Fibroblast of pulmonary artery (primary cell): ENCODE results near the gene CDCA8.

Source experiments
- DNase-seq: peaks from one replicate; pipeline ENCODE4 v3.0.0-alpha.2; 2010; ENCODE audit warnings: low read depth
- H3K4me3 ChIP-seq: replicated peaks from 2 replicates; pipeline ENCODE4 v1.5.1; 2011; ENCODE audit warnings: low read depth, mild to moderate bottlenecking, control low read depth, low read length, moderate library complexity
- TF ChIP-seq, protein P1 (sequence below): IDR thresholded peaks from 2 replicates; pipeline ENCODE4 v1.5.1; 2011; ENCODE audit warnings: mild to moderate bottlenecking, control low read depth, low read length, inconsistent platforms; ENCODE audit errors: missing control alignments

The CDCA8 gene

DNA sequence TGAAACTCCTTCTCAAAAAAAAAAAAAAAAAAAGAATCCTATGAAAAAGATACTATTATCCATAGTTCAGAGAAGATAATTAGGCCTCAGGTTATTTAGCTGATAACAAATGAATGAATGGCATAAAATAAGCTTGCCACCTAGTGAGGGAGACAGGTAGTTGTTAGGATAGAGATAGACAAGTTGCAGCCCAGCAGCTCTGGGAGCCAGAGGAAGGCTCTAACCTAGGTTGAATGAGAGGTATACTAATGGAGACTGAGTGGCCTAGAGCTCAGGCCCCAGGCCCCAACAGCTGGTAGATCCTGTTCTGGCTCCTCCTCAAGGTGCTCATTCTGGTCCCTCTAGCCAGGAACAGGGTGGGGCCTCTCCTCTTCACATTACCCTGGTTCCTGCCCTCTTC, 37.0 kb upstream of the CDCA8 start:
- DNase-seq, result no peak
- TF ChIP-seq, protein P1, sequence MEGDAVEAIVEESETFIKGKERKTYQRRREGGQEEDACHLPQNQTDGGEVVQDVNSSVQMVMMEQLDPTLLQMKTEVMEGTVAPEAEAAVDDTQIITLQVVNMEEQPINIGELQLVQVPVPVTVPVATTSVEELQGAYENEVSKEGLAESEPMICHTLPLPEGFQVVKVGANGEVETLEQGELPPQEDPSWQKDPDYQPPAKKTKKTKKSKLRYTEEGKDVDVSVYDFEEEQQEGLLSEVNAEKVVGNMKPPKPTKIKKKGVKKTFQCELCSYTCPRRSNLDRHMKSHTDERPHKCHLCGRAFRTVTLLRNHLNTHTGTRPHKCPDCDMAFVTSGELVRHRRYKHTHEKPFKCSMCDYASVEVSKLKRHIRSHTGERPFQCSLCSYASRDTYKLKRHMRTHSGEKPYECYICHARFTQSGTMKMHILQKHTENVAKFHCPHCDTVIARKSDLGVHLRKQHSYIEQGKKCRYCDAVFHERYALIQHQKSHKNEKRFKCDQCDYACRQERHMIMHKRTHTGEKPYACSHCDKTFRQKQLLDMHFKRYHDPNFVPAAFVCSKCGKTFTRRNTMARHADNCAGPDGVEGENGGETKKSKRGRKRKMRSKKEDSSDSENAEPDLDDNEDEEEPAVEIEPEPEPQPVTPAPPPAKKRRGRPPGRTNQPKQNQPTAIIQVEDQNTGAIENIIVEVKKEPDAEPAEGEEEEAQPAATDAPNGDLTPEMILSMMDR, result no peak
- no peak overlapping the region for H3K4me3 ChIP-seq

DNA sequence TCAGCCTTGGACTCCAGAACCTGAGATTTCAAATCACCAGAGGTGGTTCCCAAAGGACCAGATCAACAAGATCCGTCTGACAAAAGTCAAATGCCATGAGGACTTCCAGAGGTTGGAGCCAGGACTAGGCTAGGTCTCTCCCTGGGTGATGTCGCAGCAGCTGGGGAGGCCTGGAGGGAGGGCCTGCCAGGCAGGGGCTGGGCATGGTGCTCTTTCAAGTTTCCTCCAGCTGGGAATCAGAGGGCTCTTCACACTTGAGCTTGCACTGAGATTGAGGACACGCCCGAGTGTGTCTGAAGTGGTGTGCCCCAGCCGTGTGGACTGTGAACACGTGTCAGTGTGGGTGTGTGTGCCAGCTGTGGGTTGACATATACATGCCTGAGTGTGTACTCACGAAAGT, 36.3 kb upstream of the CDCA8 start:
- TF ChIP-seq, protein P1, result no peak
- H3K4me3 ChIP-seq, result no peak overlapping the region
- no peak for DNase-seq

DNA sequence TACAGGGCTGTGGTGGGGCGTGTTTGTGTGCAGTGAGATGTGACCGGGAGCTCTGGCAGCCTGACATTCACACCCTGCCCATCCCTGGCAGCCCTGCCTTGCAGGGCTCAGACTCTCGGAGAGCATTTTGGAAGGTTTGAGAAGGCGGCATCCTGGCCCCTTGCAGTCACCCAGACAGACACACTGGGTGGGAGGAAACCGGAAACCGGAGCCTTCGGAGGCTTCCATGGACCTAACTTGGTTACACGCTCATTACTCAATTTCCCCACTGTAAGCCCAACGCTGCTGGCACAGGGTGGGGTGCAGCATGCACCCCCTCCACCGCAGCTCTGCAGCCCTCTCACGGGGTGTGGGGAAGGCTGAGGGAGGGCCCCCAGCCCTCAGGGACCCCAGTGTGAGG, 35.4 kb upstream of the CDCA8 start:
- no peak for DNase-seq
- H3K4me3 ChIP-seq, result no peak overlapping the region
- TF ChIP-seq, protein P1, result no peak

DNA sequence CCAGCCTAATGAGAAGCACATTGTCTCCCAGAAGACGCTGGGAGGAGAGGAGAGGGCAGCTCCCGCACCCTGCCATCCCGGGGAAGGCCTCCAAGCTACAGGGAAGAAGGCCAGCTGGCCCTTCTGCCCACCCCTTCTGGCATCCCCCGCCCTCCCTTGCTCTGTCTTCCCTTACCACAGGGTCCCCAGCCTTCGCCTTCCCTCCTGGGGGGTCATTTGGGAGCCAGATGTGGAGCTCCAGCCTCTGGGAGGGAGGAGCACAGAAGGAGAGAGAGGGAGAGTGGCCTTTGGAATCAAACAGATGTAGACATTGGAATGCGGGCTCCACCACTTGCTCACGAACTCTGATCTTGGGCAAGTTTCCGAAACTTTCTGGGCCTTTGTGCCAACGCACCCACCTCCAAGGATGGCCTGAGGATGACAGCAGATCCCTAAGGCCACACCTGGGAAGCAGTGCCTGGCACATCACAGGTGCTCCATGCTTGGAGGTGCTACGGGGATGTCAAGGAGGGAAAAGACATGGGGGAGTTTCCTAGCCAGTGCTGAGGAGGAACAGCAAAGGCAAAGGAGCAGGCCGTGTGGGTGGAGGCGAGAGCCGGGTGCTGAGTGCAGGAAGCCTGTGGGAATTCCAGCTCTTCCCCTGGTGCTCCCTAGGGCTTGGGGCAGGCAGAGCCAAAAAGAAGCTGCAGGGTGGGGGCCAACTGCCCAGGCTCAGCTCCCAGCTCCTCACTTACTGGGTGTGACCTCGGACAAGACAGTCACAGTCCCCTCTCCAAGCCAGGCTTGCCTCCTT, 34.5 kb upstream of the CDCA8 start:
- DNase-seq, result no peak
- TF ChIP-seq, protein P1, result no peak
- no peak overlapping the region for H3K4me3 ChIP-seq

DNA sequence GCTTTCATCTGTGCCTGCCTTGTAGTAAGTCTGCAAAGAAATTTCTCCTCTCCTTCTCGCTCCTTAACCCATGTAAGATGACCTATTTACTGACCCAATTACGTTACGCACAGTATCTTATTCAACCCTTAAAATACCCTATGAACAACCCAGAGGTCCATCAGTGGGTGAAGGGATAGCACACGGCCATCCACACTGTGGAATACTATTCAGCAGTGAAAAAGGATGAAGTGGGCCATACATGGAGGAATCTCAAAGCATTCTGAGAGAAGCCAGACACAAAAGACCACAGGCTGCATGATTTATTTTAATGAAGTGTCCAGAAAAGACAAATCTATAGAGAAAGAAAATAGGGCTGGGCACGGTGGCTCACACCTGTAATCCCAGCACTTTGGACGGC, 33.8 kb upstream of the CDCA8 start:
- DNase-seq, result no peak
- TF ChIP-seq, protein P1, result no peak
- no peak overlapping the region for H3K4me3 ChIP-seq

DNA sequence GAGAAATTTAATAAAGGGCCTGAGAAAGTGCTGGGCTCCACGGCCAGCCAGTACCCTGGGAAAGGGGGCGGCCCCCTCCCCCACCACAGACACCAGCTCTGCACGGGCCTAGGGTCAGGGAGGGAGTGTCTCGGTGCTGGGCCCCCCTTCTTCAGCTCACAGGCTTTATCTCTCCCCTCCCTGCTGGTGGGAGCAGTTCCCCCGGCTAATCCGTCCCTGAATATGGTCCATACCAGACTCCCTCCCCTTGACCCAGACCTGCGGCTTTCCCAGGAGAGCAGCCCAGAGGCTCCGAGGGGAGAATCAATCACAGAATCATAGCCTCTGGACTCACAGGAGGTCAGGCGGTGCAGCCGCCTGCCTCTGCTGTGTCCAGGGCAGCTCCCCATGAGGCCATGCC, 31.7 kb upstream of the CDCA8 start:
- TF ChIP-seq, protein P1, result no peak
- DNase-seq, result no peak
- no peak overlapping the region for H3K4me3 ChIP-seq

DNA sequence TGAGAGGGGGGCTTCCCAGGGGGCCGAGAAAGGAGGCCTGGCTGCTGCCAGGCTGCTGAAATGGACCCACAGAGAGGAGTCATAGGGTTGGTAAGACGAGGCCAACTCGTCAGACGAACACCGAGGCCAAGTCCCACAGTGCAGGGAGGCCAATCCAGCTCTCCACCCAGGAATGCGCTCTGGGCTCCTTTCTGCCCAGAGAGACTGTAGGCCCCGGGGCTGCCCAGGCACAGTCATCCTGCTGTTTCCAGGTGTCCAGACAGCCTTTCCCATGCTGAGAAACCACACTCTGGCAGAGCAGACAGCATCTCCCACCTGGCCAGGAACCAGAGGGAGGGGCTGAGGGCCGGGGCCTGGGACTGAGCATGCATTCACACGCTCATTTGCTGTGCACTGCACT, 30.9 kb upstream of the CDCA8 start:
- H3K4me3 ChIP-seq, result no peak overlapping the region
- DNase-seq, result no peak
- TF ChIP-seq, protein P1, result no peak
